NCI-H2029 treated with DMSO at 0.1 percent for 48 hours (cell line): ENCODE data around the gene CDK5RAP2.
"Not testable (repeated sequence)": the region's sequence is repeated elsewhere in the genome, so short reads cannot be mapped to it uniquely, and the experiment has no call there.

ENCODE experiments used
- DNase-seq: peaks from one replicate; lab custom pipeline; 2025; lab: John Stamatoyannopoulos, UW

Gene CDK5RAP2

DNA sequence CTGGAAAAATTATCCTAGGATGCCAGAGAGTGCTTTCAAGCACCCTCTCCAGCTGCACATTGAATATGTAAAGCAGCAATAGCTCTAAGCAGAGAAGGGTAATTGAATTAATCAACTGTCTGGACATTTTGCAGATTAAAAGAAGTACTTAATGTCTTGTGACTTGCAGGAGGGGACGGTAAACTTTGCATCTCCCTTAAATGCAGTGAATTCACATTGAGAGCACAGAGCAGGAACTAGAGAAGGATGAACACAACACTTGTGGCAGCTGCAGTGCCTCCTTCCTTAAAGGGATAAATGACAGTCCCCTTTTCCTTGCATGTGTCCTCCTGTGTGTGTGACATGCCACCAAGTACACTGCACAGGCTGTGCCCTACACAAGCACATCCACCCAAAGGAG lies 7.4 kb upstream of the CDK5RAP2 start:
- DNase-seq = no peak

DNA sequence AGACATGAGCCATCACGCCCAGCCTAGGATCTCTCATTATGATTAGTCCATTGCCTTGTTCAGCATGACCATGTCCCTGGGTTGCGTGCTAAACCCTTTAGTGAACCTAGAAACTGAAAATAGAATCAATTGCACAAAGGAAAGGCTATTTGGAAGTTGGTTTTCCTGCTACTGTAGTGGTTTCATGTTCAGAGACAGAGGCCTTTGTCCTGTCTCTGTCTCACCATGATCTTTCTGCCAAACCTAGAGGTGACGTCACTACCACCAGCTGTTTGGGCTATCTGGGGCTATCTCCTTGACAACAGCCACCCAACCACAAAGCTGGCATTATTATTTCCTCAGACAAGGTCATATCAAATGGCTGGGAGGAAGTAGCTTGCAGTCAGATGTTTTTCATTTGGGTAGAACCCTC lies 4.0 kb upstream of the CDK5RAP2 start:
- peak; percentile 96 for DNase-seq

DNA sequence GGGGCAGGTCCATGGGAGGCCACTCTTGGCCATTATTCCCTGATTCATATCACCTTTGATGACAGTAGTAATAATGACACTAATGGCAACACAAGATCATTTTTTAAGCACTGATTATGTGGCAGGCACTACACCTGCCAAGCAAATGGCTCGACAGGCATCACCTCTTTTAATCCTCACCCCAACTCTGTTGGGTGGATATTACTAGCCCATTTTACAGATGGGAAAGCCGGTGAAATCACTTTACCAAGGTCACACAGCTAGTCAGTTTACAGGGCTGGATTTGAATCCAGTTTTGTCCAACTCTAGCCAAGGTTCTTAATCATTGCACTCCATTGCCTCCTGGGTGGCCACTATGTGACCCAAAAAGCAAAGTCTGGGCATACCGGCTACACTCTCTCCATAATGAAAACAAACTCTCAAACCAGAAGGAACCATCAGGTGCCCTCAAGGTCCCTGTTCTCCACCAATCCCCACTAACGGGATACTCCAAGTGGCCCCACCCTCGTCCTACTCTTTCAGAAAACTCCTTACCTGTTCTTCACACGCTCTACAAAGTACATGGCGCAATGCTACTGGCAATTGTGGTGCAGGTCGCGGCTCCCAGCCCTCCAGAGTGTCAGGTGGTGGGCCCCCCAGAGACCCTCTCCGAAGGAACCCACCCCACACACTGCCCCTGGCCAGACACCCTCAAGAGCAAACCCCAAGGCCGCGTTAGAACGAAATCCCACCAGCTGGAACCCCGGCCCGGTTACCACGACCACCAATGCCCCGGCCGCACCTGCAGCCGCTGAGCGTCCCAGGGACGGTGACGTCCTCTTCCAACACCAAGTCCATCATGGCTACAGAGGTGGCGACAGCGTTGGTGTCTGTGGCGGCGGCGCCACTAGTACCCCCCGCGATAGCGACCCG lies 572 bp downstream of the CDK5RAP2 start:
- no peak for DNase-seq

GRCh38 chr9:120574473-120574872 lies 5.5 kb downstream of the CDK5RAP2 start:
- no peak for DNase-seq

DNA sequence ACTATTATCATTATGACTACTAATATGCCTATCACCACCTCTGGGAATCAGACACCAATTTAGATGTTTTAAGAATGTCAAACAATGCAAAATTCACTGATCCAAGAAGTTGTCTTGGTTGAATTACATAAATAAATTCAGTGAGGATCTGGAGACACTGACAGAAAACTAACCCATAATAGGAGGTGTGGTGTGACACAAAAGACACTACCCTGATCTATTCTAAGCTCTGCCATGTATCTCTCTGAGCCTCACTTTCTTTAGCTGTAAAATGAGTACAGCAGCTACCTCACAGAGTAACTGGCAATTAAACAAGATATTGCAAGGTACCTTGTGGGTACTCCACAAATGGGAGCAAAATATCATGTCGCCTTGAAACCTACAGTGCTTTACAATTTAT lies 7.5 kb downstream of the CDK5RAP2 start:
- DNase-seq = no peak

- DNase-seq = peak; percentile 22
Observed at GRCh38 chr9:120571443-120572257, 8.3 kb downstream of the CDK5RAP2 start.

DNA sequence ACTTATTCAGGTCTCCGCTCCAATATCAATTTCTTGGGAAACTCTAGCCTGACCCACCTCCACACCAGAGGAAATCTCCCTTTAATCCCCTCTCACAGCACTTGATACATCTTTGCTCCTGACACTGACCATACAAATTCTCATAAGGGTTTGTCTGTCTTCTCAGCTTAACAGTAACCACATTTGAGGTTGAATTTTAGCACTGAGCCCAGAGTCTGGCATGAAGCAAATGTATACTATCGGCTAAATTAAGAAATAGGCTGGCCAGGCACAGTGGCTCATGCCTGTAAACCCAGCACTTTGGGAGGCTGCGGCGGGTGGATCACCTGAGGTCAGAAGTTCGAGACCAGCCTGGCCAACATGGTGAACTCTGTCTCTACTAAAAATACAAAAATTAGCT lies 9.7 kb downstream of the CDK5RAP2 start:
- no peak for DNase-seq

DNA sequence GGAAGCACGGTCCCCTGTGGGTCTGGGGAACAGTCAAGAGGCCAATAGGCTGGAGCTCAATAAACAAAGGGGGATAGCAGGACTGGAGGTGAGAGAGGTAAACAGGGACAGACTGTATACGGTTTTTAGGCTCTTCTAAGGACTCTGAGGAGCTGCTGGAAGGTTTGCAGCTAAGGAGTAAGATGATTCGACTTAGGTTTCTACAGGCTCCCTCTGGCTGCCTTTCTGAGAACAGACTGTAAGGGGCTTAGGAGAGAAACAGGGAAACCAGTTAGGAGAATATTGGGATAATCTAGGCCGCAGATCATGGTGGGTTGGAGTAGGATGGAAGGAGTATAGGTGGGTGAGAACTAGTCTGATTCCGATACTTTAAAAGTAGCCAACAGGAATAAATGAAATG lies 10.4 kb downstream of the CDK5RAP2 start:
- no peak for DNase-seq

DNA sequence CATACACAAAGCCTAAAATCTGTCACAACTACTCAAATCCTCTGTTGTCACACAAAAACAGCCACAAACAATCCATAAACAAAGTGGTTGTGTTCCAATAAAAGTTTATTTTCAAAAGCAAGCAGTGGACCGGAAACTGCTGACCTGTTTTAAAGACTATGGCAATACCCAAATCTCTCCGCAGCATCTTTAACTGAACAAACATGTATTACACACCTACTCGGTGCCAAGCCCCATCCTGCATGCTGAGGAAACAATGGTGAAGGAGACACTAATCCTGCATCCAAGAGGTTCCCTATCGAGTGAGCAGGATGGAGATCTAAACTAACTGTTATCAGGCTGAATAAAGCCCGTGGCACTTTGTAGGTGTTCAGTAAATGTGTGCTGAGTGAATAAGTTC lies 11.2 kb downstream of the CDK5RAP2 start:
- DNase-seq = no peak

GRCh38 chr9:120567874-120568273 lies 12.1 kb downstream of the CDK5RAP2 start:
- no peak for DNase-seq

GRCh38 chr9:120567081-120567480 lies 12.9 kb downstream of the CDK5RAP2 start:
- DNase-seq = no peak

GRCh38 chr9:120564589-120564988 lies 15.4 kb downstream of the CDK5RAP2 start:
- no peak for DNase-seq

DNA sequence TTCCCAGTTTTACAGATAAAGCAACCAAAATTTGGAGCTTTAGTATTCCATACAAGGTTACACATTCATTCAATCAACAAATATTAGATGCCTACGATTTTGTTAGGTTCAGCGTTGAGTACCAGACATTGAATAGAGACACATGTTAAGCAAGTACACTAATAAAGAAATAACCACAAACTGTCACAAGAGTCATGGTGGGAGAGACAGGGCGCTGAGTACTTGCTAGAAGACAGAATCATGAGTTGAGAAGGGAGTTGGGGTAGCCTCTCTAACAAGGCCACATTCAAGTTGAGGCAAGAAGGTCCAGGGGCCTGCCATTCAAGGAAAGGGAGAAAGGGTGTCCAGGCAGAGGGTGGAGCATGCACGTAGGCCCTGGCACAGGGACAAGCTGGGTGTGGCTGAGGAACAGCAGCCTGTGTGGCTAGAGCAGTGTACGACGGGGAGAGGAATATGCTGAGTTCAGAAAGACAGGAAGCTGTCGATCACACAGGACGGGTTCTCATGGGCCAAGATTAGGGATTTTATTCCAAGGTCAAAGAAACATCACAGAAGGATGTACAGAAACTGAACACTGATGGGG lies 17.0 kb downstream of the CDK5RAP2 start:
- DNase-seq = no peak

DNA sequence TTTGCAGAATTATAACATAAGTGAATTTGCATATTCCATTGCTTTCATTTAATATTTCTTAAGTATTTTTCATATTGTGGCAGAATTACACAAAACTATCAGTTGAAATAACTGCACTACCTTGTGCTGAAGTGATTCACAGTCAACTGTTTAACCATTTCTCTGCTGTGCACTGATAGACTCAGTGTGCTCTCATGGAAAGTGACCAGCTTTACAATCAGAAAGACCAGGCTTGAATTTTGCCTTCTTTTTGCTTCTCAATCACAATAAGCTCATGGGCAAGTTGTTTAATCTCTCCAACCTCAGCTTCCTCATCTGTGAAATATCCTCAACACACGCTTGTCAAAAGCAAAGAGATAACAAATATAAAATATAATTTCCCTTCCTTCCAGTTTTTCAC lies 18.3 kb downstream of the CDK5RAP2 start:
- DNase-seq = no peak

- no peak for DNase-seq
Observed at GRCh38 chr9:120559546-120559945, 20.4 kb downstream of the CDK5RAP2 start.

DNA sequence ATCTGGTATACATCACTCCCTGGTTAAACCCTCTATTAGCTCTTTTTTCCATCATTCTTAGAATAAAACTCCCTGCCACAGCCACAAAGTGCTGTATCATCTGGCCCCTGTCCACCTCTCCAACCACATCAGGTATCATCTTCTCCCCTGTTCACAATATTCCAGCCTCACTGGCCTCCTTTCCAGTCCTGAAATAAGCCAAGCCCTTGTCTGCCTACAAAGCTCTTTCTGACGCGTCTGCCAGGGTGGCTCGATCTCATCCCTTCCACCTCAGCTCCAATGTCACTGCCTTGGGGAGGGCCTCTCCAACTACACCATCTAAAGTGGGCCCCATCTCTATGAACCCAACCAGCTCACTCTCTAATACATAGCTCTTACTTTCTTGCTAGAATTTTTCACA lies 21.5 kb downstream of the CDK5RAP2 start:
- no peak for DNase-seq

- DNase-seq = no peak
Observed at GRCh38 chr9:120557205-120557604, 22.8 kb downstream of the CDK5RAP2 start.

GRCh38 chr9:120556775-120557174 lies 23.2 kb downstream of the CDK5RAP2 start:
- DNase-seq = no peak

- DNase-seq = no peak
Observed at GRCh38 chr9:120555839-120556238, 24.1 kb downstream of the CDK5RAP2 start.

GRCh38 chr9:120552210-120552704 lies 27.7 kb downstream of the CDK5RAP2 start:
- DNase-seq = not testable (repeated sequence)

- no peak for DNase-seq
Observed at GRCh38 chr9:120545701-120546550, 34.0 kb downstream of the CDK5RAP2 start.

GRCh38 chr9:120544441-120544840 lies 35.5 kb downstream of the CDK5RAP2 start:
- DNase-seq = no peak
